ENCODE results near the gene CIDEC.
"Not testable (repeated sequence)": the region's sequence is repeated elsewhere in the genome, so short reads cannot be mapped to it uniquely, and the experiment has no call there.

The CIDEC gene

GRCh38 chr3:9876255-9876654, 3.8 kb downstream of the CIDEC start:
- DNase-seq (ENCODE audit: low spot score), result not testable (repeated sequence)

GRCh38 chr3:9875448-9875847, 4.6 kb downstream of the CIDEC start:
- no peak for DNase-seq (ENCODE audit: low spot score)

- DNase-seq (ENCODE audit: low spot score), result not testable (repeated sequence)
Observed at GRCh38 chr3:9872067-9872466, 8.0 kb downstream of the CIDEC start.

GRCh38 chr3:9870978-9871377, 9.1 kb downstream of the CIDEC start:
- no peak for DNase-seq (ENCODE audit: low spot score)

- no peak for DNase-seq (ENCODE audit: low spot score)
Observed at GRCh38 chr3:9869955-9870354, 10.1 kb downstream of the CIDEC start.

- no peak for DNase-seq (ENCODE audit: low spot score)
Observed at GRCh38 chr3:9867106-9867505, 12.9 kb downstream of the CIDEC start.

GRCh38 chr3:9866639-9867038, 13.4 kb downstream of the CIDEC start:
- no peak for DNase-seq (ENCODE audit: low spot score)

GRCh38 chr3:9865125-9865637, 14.9 kb downstream of the CIDEC start:
- DNase-seq (ENCODE audit: low spot score), result not testable (repeated sequence)

- DNase-seq (ENCODE audit: low spot score), result no peak
Observed at GRCh38 chr3:9864200-9864927, 15.7 kb downstream of the CIDEC start.

GRCh38 chr3:9863058-9863772, 16.8 kb downstream of the CIDEC start:
- DNase-seq (ENCODE audit: low spot score), result no peak

GRCh38 chr3:9862391-9863057, 17.5 kb downstream of the CIDEC start:
- DNase-seq (ENCODE audit: low spot score), result peak; percentile 53

- no peak for DNase-seq (ENCODE audit: low spot score)
Observed at GRCh38 chr3:9861626-9862130, 18.4 kb downstream of the CIDEC start.

- DNase-seq (ENCODE audit: low spot score), result no peak
Observed at GRCh38 chr3:9861201-9861600, 18.9 kb downstream of the CIDEC start.

- no peak for DNase-seq (ENCODE audit: low spot score)
Observed at GRCh38 chr3:9859530-9860025, 20.5 kb downstream of the CIDEC start.

- no peak for DNase-seq (ENCODE audit: low spot score)
Observed at GRCh38 chr3:9855594-9855993, 24.5 kb downstream of the CIDEC start.

GRCh38 chr3:9854291-9854940, 25.6 kb downstream of the CIDEC start:
- DNase-seq (ENCODE audit: low spot score), result not testable (repeated sequence)

- no peak for DNase-seq (ENCODE audit: low spot score)
Observed at GRCh38 chr3:9852528-9852927, 27.5 kb downstream of the CIDEC start.

GRCh38 chr3:9851926-9852325, 28.1 kb downstream of the CIDEC start:
- DNase-seq (ENCODE audit: low spot score), result not testable (repeated sequence)

- DNase-seq (ENCODE audit: low spot score), result not testable (repeated sequence)
Observed at GRCh38 chr3:9851383-9851782, 28.7 kb downstream of the CIDEC start.

GRCh38 chr3:9848860-9849259, 31.2 kb downstream of the CIDEC start:
- DNase-seq (ENCODE audit: low spot score), result not testable (repeated sequence)

GRCh38 chr3:9847870-9848269, 32.2 kb downstream of the CIDEC start:
- not testable (repeated sequence) for DNase-seq (ENCODE audit: low spot score)

Data from SW480 (cell line).